HG03025 (cell line): ENCODE data around the gene RAPGEF1.
A peak's percentile ranks its signal among the peaks of the same experiment; 100 is the strongest.
"Not testable (repeated sequence)": the region's sequence is repeated elsewhere in the genome, so short reads cannot be mapped to it uniquely, and the experiment has no call there.

Experiments used
- ATAC-seq: cut with Tn5 transposase; IDR thresholded peaks from one replicate; pipeline ENCODE4 v1.9.1; 2021; ENCODE audit warnings: mild to moderate bottlenecking, moderate library complexity; ENCODE audit not compliant: unreplicated experiment, low FRiP score

The RAPGEF1 gene

DNA sequence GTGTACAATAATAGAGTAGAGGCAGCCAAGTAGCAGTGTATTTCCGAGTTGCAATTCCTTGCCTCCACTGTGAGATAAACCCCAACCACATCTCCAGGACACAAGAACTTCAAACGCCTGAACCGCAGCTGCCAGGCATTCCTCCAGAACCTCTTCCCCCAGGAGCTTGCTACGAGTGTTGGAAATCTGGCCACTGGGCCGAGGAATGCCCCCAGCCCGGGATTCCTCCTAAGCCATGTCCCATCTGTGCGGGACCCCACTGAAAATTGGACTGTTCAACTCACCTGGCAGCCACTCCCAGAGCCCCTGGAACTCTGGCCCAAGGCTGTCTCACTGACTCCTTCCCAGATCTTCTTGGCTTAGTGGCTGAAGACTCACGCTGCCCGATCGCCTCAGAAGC lies 190.7 kb downstream of the RAPGEF1 start:
- not testable (repeated sequence) for ATAC-seq

GRCh38 chr9:131546336-131547084 lies 193.4 kb downstream of the RAPGEF1 start:
- no peak for ATAC-seq

DNA sequence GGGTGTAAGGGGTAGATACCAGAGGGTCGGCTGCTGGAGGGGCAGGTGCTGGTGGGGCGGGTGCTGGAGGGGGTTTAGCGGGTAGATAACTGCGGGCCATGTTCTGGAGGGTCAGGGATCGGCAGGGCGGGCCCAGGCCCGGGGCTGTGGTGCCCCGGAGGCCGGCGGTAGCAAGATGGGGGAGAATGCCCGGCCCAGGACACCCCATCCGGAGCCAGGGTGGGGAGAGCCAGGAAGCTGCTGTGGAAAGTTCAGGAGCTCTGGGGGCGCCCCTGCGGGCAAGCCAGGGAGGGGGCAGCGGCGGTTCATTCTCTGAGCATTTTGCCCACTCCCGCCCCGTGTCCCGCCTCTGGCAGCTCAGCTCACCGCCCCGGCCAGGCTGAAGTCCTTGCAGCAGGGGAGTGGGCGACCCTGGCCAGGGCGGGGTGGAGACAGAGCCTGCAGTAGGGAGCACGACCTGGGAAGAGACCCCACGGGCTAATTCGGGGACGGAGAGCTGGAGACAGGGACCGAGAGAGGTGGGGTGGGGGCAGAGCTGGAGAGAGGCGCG lies 194.0 kb downstream of the RAPGEF1 start:
- no peak for ATAC-seq

GRCh38 chr9:131545003-131545785 lies 194.7 kb downstream of the RAPGEF1 start, which contains the start of gene PRRT1B:
PRRT1B (plus strand) TSS chr9:131545523; CDS start chr9:131545616, 93 bp downstream.
- ATAC-seq: no peak

- ATAC-seq: no peak
Observed at GRCh38 chr9:131543141-131543540, 196.7 kb downstream of the RAPGEF1 start.

DNA sequence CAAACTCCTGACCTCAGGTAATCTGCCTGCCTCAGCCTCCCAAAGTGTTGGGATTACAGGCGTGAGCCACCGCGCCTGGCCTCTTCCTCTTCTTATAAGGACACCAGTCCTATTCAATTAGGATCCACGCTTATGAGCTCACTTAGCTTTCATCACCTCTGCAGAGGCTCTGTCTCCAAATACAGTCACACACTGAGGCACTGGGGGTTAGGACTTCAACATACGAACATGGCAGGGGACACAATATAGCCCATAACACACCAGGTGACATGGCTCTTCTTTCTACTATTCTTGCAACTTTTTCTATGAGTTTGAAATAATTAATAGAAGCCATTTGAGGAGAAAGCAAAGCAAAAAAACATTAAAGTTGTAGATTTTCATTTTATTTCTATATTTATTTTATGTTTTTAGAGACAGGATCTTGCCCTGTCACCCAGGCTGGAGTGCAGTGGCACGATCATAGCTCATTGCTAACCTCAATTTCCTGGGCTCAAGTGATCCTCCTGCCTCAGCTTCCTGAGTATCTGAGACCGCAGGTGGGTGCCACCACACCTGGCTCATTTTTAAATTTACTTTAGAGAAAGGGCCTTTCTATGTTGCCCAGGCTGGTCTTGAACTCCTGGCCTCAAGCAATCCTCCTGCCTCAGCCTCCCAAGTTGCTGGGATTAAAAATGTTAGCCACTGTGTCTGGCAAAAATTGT lies 200.5 kb downstream of the RAPGEF1 start:
- ATAC-seq: no peak

DNA sequence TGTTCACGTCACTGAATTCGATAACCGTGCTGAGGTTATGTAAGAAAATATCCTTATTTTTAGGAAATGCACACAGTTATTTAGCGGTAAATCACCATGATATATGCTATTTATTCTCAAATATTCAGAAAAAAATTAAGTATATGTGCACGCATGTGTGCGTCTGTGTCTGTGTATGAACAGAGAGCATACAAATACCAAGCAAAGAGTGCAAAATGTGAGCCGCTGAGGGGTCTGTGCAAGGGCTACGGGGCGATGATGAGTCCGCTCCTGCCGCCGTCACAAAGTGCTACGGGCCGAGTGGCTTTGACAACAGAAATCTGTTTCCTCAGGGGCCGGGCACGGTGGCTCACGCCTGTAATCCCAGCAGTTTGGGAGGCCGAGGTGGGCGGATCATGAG lies 201.9 kb downstream of the RAPGEF1 start:
- no peak for ATAC-seq

DNA sequence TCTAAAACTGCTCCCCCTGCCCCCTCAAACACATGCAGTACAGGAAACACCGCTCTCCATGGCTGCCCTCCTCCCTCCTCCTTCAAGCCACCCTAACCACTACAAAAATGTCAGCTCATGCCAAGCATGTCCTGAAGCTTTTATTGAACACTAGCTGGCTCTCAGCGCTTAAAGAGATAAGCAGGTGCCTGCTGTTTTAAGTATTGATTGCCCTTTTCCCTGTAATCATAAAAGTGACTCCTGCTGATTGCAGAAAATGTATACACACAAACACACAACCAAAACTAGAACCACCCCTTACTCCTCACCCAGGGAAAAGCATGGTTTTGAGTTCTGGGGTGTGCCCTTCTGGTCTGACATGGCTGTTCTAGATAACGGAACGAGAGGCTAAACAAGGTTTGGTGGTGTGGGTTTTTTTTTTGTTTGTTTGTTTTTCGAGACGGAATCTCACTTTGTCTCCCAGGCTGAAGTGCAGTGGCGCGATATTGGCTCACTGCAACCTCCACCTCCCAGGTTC lies 205.1 kb downstream of the RAPGEF1 start:
- no peak for ATAC-seq

GRCh38 chr9:131530920-131531832 lies 208.7 kb downstream of the RAPGEF1 start, which contains the start of gene UCK1:
UCK1 (minus strand) TSS chr9:131531263; CDS start chr9:131531174, 89 bp downstream.
- peak; percentile 72 for ATAC-seq

- ATAC-seq: no peak
Observed at GRCh38 chr9:131530546-131530919, 209.3 kb downstream of the RAPGEF1 start.

DNA sequence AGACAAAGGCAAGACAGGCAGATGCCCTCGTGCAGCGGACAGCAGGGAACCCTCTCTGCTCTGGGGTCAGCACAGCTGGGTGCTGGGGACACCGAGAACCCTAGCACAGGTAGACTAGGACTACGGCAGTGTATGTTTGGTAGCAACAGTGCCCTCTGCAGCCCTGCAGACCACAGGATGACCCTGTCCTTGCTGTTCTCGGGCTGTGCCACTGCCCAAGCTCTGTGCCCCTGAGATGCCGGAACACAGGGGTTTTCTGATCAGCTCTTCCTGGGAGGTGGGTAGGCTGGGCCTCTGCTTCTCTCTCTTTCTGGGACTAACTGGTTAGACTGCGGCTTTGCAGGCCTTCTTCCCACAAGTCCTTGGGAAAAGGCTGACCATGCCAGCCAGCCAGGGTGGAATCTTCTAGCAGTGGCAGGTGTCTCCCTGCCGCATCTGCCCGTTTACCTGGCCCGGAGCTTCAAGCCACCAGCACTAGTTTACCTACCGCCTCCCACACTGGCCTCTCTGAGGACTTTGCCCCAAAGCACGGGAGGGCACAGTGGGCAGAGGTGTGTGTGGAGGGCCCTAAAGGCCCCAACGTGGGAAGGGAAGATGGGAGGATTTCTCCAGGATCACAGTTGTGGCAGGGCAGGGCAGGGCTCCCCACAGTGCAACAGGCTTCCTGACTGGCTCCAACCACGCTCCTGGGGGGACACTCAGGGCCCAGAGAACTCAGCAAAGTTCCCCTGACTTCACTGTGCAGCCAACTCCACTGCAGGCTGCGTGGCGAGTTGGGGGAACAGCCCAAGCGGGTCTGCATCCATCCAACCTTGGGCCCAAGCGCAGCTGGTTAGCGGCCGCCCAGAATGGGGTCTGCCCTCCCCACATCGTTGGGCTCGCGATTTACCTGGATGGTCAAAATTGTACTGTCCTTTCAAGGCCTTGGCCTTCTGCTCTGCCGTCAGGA lies 210.0 kb downstream of the RAPGEF1 start:
- no peak for ATAC-seq

GRCh38 chr9:131528886-131529505 lies 210.9 kb downstream of the RAPGEF1 start:
- no peak for ATAC-seq

DNA sequence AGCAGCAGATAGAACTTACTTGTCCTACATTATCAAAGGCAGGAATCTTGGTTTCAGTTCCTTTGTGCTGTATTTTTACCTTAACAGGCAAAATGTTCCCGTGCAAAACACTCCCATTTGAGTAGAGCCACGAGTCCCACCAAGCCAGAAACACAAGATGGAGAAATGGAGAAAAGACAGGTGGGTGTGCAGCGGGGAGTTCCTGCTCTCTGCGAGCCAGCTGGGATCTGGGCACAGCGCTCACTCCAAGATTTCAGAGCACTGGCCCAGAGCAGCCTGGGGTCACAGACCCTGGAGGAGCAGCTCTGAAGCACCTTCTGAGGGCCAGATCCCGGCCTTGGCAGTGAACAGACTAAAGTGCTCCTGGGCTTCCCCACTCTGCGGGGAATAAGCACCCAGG lies 211.7 kb downstream of the RAPGEF1 start:
- no peak for ATAC-seq
